Measurements from ENCODE around the gene RFX1.
"Not testable (repeated sequence)": the region's sequence is repeated elsewhere in the genome, so short reads cannot be mapped to it uniquely, and the experiment has no call there.

GRCh38 chr19:14035159-14035558, 29.0 kb upstream of the RFX1 start:
- TF ChIP-seq ZNF274 (IDR thresholded peaks at IDR 0.05; ENCODE audit: low read depth, low read length); SUZ12 (IDR thresholded peaks at IDR 0.05; ENCODE audit: extremely low read depth, insufficient read depth, insufficient read length): not testable (repeated sequence)
